ENCODE measurements around the gene CTCF.

- TF ChIP-seq CTCF (IDR thresholded peaks at IDR 0.05) (no peak), POLR2AphosphoS5 (IDR thresholded peaks at IDR 0.05; ENCODE audit: insufficient read depth in 1 of 2, low read depth in 1 of 2) (no peak)
Measured at GRCh38 chr16:67533024-67533560, 29.2 kb upstream of the CTCF start.
